ENCODE measurements around the gene CHD9.

- TF ChIP-seq, protein P1, sequence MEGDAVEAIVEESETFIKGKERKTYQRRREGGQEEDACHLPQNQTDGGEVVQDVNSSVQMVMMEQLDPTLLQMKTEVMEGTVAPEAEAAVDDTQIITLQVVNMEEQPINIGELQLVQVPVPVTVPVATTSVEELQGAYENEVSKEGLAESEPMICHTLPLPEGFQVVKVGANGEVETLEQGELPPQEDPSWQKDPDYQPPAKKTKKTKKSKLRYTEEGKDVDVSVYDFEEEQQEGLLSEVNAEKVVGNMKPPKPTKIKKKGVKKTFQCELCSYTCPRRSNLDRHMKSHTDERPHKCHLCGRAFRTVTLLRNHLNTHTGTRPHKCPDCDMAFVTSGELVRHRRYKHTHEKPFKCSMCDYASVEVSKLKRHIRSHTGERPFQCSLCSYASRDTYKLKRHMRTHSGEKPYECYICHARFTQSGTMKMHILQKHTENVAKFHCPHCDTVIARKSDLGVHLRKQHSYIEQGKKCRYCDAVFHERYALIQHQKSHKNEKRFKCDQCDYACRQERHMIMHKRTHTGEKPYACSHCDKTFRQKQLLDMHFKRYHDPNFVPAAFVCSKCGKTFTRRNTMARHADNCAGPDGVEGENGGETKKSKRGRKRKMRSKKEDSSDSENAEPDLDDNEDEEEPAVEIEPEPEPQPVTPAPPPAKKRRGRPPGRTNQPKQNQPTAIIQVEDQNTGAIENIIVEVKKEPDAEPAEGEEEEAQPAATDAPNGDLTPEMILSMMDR (conservative IDR thresholded peaks at IDR 0.05; ENCODE audit: low read length) = no peak
- no peak for TF ChIP-seq EZH2phosphoT487 (IDR thresholded peaks at IDR 0.05; ENCODE audit: borderline replicate concordance)
Observed at GRCh38 chr16:53235851-53236250, 181.1 kb downstream of the CHD9 start.
